C4-2B (cell line): ENCODE measurements around the gene OR2A12.

Source experiments
- CTCF ChIP-seq: fragments of 450-650 bp; conservative IDR thresholded peaks from 2 replicates; pipeline ENCODE4 v1.5.1; 2017; ENCODE audit warnings: mild to moderate bottlenecking
- ZFX ChIP-seq: fragments of 450-650 bp; IDR thresholded peaks from 2 replicates; pipeline ENCODE4 v1.6.1; 2017

GRCh38 chr7:144127714-144128334 lies 41.7 kb downstream of the OR2A12 start:
- TF ChIP-seq CTCF (peak; percentile 98), ZFX (no peak)
